HG03045 (cell line): Measurements from ENCODE around the gene JMJD1C.
"Not testable (repeated sequence)": the region's sequence is repeated elsewhere in the genome, so short reads cannot be mapped to it uniquely, and the experiment has no call there.

ENCODE experiments used
- ATAC-seq: cut with Tn5 transposase; IDR thresholded peaks from one replicate; pipeline ENCODE4 v1.9.1; 2021; ENCODE audit warnings: mild to moderate bottlenecking, moderate library complexity; ENCODE audit not compliant: unreplicated experiment

Gene JMJD1C

DNA sequence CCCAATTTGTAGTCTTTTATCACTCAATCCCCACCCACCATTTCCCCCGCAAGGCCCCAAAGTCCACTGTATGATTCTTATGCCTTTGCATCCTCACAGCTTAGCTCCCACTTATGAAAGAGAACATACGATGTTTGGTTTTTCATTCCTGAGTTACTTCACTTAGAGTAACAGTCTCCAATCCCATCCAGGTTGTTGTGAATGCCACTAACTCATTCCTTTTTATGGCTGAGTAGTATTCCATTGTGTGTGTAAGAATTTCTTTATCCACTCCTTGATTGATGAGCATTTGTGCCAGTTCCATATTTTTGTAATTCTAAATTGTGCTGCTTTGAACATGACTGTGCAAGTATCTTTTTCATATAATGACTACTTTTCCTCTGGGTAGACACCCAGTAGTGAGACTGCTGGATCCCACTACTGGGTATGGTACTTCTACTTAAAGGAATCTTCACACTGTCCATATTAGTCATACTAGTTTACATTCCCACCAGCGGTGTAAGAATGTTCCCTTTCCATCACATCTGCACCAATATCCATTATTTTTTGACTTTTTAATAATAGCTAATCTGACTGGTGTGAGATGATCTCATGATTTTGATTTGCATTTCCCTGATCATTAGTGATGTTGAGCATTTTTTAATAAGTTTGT is 152.6 kb downstream of the JMJD1C start:
- ATAC-seq, result no peak

GRCh38 chr10:63308628-63309027 is 157.1 kb downstream of the JMJD1C start:
- ATAC-seq, result no peak

GRCh38 chr10:63304146-63304545 is 161.6 kb downstream of the JMJD1C start:
- no peak for ATAC-seq

DNA sequence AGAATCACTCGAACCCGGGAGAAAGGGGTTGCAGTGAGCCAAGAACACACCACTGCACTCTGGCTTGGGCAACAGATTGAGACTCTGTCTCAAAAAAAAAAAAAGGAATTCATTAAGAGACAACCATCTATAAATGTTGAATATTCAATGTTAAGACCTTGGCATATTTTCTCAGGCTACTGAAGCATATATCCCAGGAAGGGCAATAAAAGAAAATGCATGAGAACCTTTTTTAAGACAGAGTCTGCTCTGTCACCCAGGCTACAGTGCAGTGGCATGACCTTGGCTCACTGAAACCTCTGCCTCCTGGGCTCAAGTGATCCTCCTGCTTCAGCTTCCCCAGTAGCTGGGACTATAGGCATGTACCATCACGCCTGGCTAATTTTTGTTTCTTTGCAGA is 165.0 kb downstream of the JMJD1C start:
- ATAC-seq, result no peak

DNA sequence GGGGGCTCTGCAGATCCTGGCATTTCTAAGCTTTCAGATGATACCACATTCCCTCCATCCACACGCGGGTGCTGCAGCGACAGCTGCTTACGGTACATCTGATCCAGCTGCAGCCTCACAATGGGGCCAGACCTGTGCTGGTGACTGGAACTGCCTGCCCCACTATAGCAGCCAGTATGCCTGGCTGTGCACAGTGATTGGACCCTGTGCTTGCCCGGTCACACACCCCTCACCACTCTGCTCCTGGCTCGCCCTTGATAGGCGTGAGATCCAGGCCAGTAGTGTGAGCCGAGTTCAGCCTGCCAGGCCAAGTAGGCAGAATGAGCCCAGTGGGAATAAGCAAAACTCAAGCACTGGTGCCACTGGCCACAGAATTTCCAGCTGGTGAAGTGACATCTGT is 167.8 kb downstream of the JMJD1C start:
- ATAC-seq, result no peak

DNA sequence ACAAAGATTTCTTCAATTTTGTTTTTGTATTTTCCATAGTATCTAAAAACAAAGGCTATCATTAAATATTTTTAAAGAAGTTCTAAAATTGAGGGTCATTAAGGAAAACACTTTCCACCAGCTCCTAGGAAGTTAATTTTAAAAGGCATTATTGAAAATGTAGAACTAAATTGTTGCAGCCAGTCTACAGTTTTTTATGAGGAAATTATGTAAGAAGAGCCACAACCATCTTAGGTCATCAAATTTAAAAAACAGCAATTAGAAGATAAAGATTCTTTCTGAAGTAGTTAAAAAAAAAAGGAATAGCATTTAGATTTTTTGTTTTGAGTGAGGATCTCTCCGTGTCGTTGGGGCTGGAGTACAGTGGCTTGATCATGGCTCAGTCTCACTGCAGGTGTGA is 171.0 kb downstream of the JMJD1C start:
- ATAC-seq, result no peak

DNA sequence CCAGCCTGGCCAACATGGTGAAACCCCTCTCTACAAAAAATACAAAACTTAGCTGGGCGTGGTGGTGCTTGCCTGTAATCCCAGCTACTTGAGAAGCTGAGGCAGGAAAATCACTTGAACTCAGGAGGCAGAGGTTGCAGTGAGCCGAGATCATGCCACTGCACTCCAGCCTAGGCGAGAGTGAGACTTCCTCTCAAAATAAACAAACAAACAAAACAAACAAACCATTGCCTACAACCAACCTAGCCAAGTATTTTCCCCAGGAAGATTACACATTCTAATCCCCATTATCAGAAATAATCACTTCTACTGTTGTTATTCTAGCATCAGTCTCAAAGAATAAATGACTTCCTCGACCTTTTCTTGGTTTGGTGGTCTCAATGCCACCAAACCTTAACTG is 172.9 kb downstream of the JMJD1C start:
- not testable (repeated sequence) for ATAC-seq

DNA sequence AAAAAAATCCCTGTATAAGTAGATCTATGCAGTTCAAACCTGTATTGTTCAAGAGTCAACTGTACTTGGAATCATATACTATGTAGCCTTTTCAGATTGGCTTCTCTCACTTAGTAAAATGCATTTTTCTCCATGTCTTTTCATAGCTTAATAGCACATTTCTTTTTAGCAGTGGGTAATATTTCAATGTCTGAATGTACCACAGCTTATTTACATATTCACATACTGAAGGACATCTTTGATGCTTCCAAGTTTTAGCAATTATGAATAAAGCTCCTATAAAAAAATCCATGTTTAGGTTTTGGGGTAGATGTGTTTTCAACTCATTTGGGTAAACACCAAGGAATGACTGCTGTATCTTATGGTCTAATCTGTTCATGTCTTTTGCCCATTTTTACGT is 177.6 kb downstream of the JMJD1C start:
- no peak for ATAC-seq

GRCh38 chr10:63286754-63287264 is 179.0 kb downstream of the JMJD1C start:
- ATAC-seq, result peak; percentile 67

DNA sequence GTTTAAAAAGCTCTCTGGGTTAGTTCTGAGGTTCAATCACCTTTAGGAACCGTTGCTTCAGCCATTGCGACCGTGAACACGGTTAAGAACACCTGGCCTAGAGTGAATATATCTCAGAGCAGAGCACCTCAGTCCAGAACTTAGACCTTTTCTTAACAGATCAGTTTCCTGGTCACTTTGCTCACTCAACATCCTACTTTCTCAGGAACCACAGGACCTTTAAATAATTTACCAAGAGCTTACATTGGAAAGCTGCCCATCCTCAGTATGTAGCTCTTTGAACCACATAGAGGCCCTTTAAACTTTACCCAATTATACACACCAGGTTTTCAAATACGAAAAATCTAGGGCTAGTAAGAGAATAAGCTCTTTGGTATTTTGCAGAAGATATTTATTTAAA is 179.4 kb downstream of the JMJD1C start:
- ATAC-seq, result peak; percentile 37

DNA sequence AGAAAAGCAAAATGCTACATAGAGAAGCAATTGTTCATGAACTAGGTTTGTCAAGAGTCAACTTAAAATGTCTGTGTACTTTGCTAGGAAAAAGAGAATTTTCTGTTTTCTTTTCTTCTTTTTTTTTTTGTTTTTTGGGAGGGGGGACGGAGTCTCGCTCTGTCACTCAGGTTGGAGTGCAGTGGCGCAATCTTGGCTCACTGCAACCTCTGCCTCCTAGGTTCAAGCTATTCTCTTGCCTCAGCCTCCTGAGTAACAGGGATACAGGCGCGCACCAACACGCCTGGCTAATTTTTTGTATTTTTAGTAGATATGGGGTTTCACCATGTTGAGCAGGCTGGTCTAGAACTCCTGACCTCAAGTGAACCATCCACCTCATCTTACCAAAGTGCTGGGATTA is 181.9 kb downstream of the JMJD1C start:
- ATAC-seq, result not testable (repeated sequence)

- ATAC-seq, result no peak
Measured at GRCh38 chr10:63283093-63283492, 182.7 kb downstream of the JMJD1C start.

GRCh38 chr10:63281967-63282366 is 183.8 kb downstream of the JMJD1C start:
- ATAC-seq, result no peak

GRCh38 chr10:63280386-63280785 is 185.4 kb downstream of the JMJD1C start:
- no peak for ATAC-seq

- no peak for ATAC-seq
Measured at GRCh38 chr10:63275094-63275493, 190.7 kb downstream of the JMJD1C start.

DNA sequence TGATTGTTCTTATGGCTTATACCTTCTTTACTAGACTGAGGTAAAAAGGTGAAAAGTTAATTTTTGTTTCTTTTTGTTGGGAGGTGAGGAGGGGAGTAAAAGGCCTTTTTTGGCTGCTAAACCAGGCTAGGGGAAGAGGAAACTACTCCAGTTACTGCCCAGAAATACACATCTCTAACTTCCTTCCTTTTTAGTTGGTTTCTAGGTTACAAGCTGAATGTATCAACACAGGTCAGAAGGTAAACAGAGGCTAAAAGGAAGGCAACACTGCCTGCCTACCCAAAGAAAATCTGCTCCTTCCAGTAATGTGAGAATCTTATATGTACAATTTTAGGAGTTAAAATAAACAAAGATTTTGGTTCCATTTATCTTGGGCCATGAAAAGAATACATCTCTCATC is 192.2 kb downstream of the JMJD1C start:
- ATAC-seq, result no peak

DNA sequence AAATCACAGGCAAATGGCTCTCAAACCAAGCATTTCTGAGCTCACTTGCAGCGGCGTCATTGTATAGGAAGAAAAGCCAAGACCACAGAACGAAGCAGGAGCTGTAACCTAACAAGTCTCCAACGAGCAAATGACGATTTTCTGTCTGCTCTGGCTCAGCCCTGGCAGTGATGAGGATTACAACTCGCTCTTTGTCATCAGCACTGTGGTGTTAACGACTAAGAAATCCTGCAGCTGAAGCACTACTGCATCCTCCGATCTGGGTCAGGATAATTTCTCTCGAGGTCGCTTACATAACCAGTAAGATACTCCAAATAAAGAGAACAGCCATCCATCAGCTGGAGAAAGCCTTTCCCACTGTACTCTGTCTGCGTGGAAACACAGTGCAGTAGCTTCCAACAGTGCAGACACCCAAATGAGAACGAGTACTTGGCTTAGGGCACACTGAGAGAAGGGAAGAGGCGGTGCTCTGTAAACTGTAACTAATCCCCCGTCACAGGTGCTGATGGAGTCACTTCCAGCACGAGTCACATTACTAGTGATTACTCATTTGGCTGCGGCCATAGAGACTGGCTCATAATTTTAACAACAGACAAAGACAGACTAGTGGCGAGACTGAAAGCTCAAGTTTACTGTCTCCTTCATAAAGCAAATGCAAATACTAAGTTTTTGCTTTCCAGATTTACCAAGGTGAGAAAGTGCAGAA is 196.8 kb downstream of the JMJD1C start:
- ATAC-seq, result peak; percentile 99

DNA sequence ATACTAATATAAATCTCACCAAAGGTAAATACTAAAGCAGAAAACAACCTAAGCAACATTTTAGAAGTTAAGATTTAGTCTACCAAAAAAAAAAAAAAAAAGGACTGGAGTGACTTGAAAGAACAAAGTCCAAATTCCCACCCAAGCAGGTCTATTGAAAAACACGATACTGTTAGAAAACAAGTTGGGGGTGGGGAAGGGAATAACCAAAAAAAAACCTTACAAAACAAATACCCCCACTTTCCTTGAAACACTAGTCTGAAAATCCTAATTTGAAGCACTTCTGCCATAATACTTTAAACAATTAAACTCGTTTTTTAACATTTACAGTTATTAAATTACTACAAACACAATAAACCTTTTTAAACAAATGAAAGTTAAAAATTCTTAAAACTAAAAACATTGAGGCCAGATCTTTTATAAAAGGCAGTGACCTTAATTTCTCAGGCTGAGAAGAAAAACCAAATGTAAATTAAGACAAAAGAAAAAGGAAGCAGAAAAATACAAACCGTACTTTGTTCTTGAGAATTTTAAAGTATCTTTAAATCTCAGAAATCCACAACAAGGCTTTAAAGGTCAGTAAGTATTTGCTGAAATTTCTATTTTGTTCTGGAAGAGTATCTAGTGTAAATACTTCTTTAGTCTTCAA is 197.5 kb downstream of the JMJD1C start:
- ATAC-seq, result no peak

- ATAC-seq, result no peak
Measured at GRCh38 chr10:63267414-63268148, 198.2 kb downstream of the JMJD1C start.

DNA sequence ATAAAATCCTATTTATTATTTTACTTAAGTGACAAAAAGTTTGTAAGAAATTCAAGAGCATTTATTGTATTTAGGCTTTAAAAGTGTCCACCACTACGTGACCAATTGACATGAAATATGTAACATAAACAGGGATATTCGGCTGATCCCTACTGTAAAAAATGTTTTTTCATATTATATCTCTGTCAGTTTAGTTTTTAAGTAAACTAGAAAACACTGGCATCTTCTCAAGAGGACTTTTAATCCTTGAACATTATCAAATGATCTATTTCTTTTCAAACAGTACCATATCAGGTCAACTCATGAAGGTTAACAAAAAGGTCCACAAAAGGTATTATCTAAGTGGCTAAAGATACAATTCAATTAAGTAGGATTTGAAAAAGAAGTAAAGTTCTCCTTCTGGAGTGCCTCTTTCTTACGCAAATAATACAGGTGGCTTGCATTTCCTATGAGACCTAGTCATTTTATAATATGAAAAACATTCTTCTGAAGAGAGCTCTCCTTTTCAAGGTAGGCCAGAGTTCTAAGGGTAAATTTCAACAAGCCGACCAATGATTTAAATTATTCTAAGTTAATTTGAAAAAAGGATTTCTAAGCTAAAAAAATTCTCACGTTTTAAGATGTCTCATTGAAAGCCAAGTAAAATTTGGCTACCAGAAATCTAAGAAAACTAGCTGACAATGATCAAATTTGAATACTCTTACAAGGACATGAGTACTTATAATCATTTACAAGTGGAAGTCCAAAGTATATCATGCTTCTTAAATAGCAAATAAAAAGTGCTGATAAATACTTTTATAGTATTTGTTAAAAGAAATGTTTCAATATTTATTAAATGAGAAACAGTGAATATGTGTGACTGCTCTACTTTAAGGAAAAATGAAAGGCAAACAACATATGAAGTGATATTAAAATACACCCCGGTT is 199.1 kb downstream of the JMJD1C start:
- no peak for ATAC-seq
